A673 (cell line): ENCODE data around the gene EDAR. TPM values are rescaled to one million over a fixed set of nuclear protein-coding genes. Genes with fewer than 3 reads are reported as not detected.

Source experiments
- BruUV-seq: library from RNA; stranded (reverse); fragments of 400-500 nt; replicated peaks from 2 replicates; lab custom pipeline; 2021; lab: Mats Ljungman, UMichigan
- CTCF ChIA-PET: fragments of 300-600 bp; sonication (Branson Sonifier 250); formaldehyde crosslinking; loops from one replicate; lab custom pipeline; 2022; ENCODE audit warnings: antibody characterized with exemption; lab: Charles Lee
- POLR2A ChIA-PET: fragments of 300-600 bp; sonication (Branson Sonifier 250); formaldehyde crosslinking; loops from one replicate; lab custom pipeline; 2022; ENCODE audit warnings: antibody characterized with exemption; ENCODE audit not compliant: low non-redundant PET; lab: Charles Lee
- DNase-seq: peaks from one replicate; pipeline ENCODE4 v3.0.0-alpha.2; 2015; ENCODE audit warnings: low spot score
- H3K27ac ChIP-seq: fragments of 200-600 bp; sonication (generic); 2 replicates; pipeline ENCODE4 v1.5.1; 2016; ENCODE audit warnings: mixed run types, low read depth, mild to moderate bottlenecking, mixed read lengths, antibody characterized with exemption, low read length; ENCODE audit not compliant: poor library complexity, severe bottlenecking
- H3K27me3 ChIP-seq: fragments of 200-600 bp; sonication (generic); replicated peaks from 2 replicates; pipeline ENCODE4 v1.6.1; 2017; ENCODE audit warnings: mixed run types, low read depth, mild to moderate bottlenecking, mixed read lengths, antibody characterized with exemption, low read length; ENCODE audit not compliant: insufficient read depth, poor library complexity
- H3K36me3 ChIP-seq: fragments of 200-600 bp; sonication (generic); 2 replicates; pipeline ENCODE4 v1.6.1; 2016; ENCODE audit warnings: mixed run types, mild to moderate bottlenecking, mixed read lengths, antibody characterized with exemption, low read length; ENCODE audit not compliant: insufficient read depth, poor library complexity, severe bottlenecking
- H3K4me1 ChIP-seq: fragments of 200-600 bp; sonication (generic); 2 replicates; pipeline ENCODE4 v1.6.1; 2017; ENCODE audit warnings: mixed run types, mild to moderate bottlenecking, mixed read lengths, antibody characterized with exemption, low read length; ENCODE audit not compliant: insufficient read depth, poor library complexity, severe bottlenecking
- H3K4me3 ChIP-seq: fragments of 200-600 bp; sonication (generic); 2 replicates; pipeline ENCODE4 v1.5.1; 2016; ENCODE audit warnings: low read depth, mixed run types, mild to moderate bottlenecking, mixed read lengths, low read length; ENCODE audit not compliant: poor library complexity, severe bottlenecking
- H3K9me3 ChIP-seq: fragments of 200-600 bp; sonication (generic); 2 replicates; pipeline ENCODE4 v1.6.1; 2016; ENCODE audit warnings: mixed run types, low read depth, mild to moderate bottlenecking, mixed read lengths, antibody characterized with exemption, low read length; ENCODE audit not compliant: poor library complexity, severe bottlenecking
- CTCF ChIP-seq: fragments of 300-800, 200-600 bp; sonication (generic); conservative IDR thresholded peaks from 2 replicates; pipeline ENCODE4 v1.5.1; 2017; ENCODE audit warnings: low read depth, mild to moderate bottlenecking, antibody characterized with exemption, low read length, moderate library complexity, mixed read lengths
- EZH2 ChIP-seq: fragments of 200-600 bp; sonication (generic); IDR thresholded peaks from 2 replicates; pipeline ENCODE4 v1.6.1; 2017; ENCODE audit warnings: borderline replicate concordance, low read depth, mild to moderate bottlenecking, mixed read lengths, antibody characterized with exemption, low read length; ENCODE audit not compliant: poor library complexity, severe bottlenecking
- intact Hi-C: fragments of 100-400 bp; cut with micrococcal nuclease; formaldehyde crosslinking; loops from one replicate; pipeline ENCODE4 v1.10.0; 2022; ENCODE audit not compliant: unreplicated experiment
- total RNA-seq: library from RNA; stranded (reverse); gene quantifications from 2 replicates; pipeline ENCODE4 v1.2.3, GENCODE V29; 2021

Gene EDAR
- total RNA-seq, 1 experiment from 2014 or later = not detected

- no peak for TF ChIP-seq CTCF
- no peak for TF ChIP-seq EZH2
- Histone ChIP-seq H3K27me3 (no peaks in the 10 kb centered on the region), H3K4me1 (peaks cover under 1% of the 10 kb centered on the region), H3K27ac (no peak overlapping the region), H3K36me3 (no peaks in the 10 kb centered on the region), H3K4me3 (no peak overlapping the region), H3K9me3 (no peaks in the 10 kb centered on the region)
- ChIA-PET CTCF (no interaction called here), POLR2A (no interaction called here)
- intact Hi-C loops = loop anchor here (5.0 kb wide), 1 partner anchor 585 kb away; no protein-coding TSS in a partner anchor
- no TSS peak for BruUV-seq
- DNase-seq = no peak
These were observed 61.6 kb downstream of the EDAR start for GRCh38 chr2:108927405-108927804.

GRCh38 chr2:108926561-108927380, 62.2 kb downstream of the EDAR start:
- BruUV-seq = no TSS peak
- TF ChIP-seq CTCF (no peak), EZH2 (no peak)
- DNase-seq = no peak
- Histone ChIP-seq H3K4me3 (no peak overlapping the region), H3K4me1 (no peaks in the 10 kb centered on the region), H3K36me3 (no peaks in the 10 kb centered on the region), H3K9me3 (no peaks in the 10 kb centered on the region), H3K27me3 (no peaks in the 10 kb centered on the region), H3K27ac (no peak overlapping the region)
- CTCF ChIA-PET = no interaction called here
- POLR2A ChIA-PET = no interaction called here
- intact Hi-C loops = loop anchor here (5.0 kb wide), 1 partner anchor 586 kb away; no protein-coding TSS in a partner anchor

GRCh38 chr2:108925735-108926134, 63.3 kb downstream of the EDAR start:
- BruUV-seq = no TSS peak
- DNase-seq = no peak
- H3K27me3 ChIP-seq = no peaks in the 10 kb centered on the region
- ChIA-PET CTCF (no interaction called here), POLR2A (no interaction called here)
- H3K9me3 ChIP-seq = no peaks in the 10 kb centered on the region
- H3K36me3 ChIP-seq = no peaks in the 10 kb centered on the region
- intact Hi-C loops = loop anchor here (5.0 kb wide), 1 partner anchor 587 kb away; no protein-coding TSS in a partner anchor
- TF ChIP-seq CTCF (no peak), EZH2 (no peak)
- H3K4me3 ChIP-seq = no peak overlapping the region
- no peaks in the 10 kb centered on the region for H3K4me1 ChIP-seq
- H3K27ac ChIP-seq = no peak overlapping the region
